ENCODE results near the gene FAT1. TPM values are rescaled to one million over a fixed set of nuclear protein-coding genes. Genes with fewer than 3 reads are reported as not detected.

The FAT1 gene
- total RNA-seq, 2 donors from 2014 or later = 65.9 to 69.5 TPM

- DNase-seq (no peak), ATAC-seq (no peak)
- 18 to 24% methylated on average over 3 of the region's 3 CpGs for WGBS, 2 donors
- Histone ChIP-seq H3K27me3 (no peaks in the 10 kb centered on the region), H3K36me3 (replicated peaks in 1 of 2; ENCODE audit: insufficient read depth in 1 of 2, low read depth in 2 of 2) (no peaks in the 10 kb centered on the region), H3K27ac (peak overlapping the region in 3 of 4 donors; percentile 51 to 77 (median 72)), H3K9me3 (no peaks in the 10 kb centered on the region), H3K4me1 (peaks cover 13% of the 10 kb centered on the region), H3K4me3 (no peak overlapping the region)
- no peak for TF ChIP-seq POLR2A (IDR thresholded peaks at IDR 0.05)
- TF ChIP-seq CTCF (IDR thresholded peaks at IDR 0.05) = no peak
- intact Hi-C loops (cut with DNase I) = no loop called here
Measured at GRCh38 chr4:186650401-186651180, 73.1 kb downstream of the FAT1 start.

DNA sequence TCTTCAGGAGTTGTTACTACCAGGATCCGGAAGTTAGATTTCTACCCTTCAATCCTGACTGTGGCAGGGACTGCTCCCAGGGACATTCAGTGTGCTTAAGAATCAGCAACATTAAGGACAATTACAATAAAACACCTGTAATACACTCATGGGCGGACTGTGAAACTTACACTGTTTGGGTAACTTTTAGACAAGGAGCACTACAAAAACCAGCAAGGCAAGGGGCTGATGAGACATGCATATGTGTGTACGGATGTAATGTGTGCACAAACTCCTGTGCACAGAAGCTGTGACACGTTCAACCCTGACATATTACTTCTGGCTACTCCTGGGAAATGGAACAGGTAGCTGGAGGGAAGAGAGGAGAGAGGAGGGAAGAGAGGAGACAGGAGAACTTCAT lies 75.8 kb downstream of the FAT1 start:
- Histone ChIP-seq H3K27me3 (no peaks in the 10 kb centered on the region), H3K4me1 (peaks cover 36% of the 10 kb centered on the region), H3K27ac (no peak overlapping the region), H3K9me3 (no peaks in the 10 kb centered on the region), H3K36me3 (replicated peaks in 1 of 2; ENCODE audit: insufficient read depth in 1 of 2, low read depth in 2 of 2) (no peaks in the 10 kb centered on the region), H3K4me3 (no peak overlapping the region)
- intact Hi-C loops (cut with DNase I) = no loop called here
- no peak for DNase-seq
- no peak for ATAC-seq
- 82 to 83% methylated on average over 4 of the region's 4 CpGs for WGBS, 2 donors
- TF ChIP-seq POLR2A (IDR thresholded peaks at IDR 0.05) (no peak), CTCF (IDR thresholded peaks at IDR 0.05) (no peak)

- Histone ChIP-seq H3K36me3 (replicated peaks in 1 of 2; ENCODE audit: insufficient read depth in 1 of 2, low read depth in 2 of 2) (no peaks in the 10 kb centered on the region), H3K4me1 (peaks cover 34% of the 10 kb centered on the region), H3K4me3 (no peak overlapping the region), H3K27me3 (no peaks in the 10 kb centered on the region), H3K27ac (peak overlapping the region; percentile 17 to 78 (median 54)), H3K9me3 (no peaks in the 10 kb centered on the region)
- WGBS, 2 donors = 44 to 45% methylated on average over 9 of the region's 9 CpGs
- intact Hi-C loops (cut with DNase I) = no loop called here
- ATAC-seq = peak; percentile 17
- TF ChIP-seq POLR2A (IDR thresholded peaks at IDR 0.05) (no peak), CTCF (IDR thresholded peaks at IDR 0.05) (no peak)
- peak in 1 of 4 donors; percentile 44 for DNase-seq
Measured at GRCh38 chr4:186644737-186645261, 78.9 kb downstream of the FAT1 start.

- ATAC-seq (no peak), DNase-seq (no peak)
- H3K27ac ChIP-seq = peak overlapping the region; percentile 17 to 78 (median 54)
- H3K9me3 ChIP-seq = no peaks in the 10 kb centered on the region
- no peak overlapping the region for H3K4me3 ChIP-seq
- no peaks in the 10 kb centered on the region for H3K36me3 ChIP-seq (replicated peaks in 1 of 2; ENCODE audit: insufficient read depth in 1 of 2, low read depth in 2 of 2)
- WGBS, 2 donors = 50 to 53% methylated on average over 2 of the region's 2 CpGs
- TF ChIP-seq CTCF (IDR thresholded peaks at IDR 0.05) = no peak
- no peak for TF ChIP-seq POLR2A (IDR thresholded peaks at IDR 0.05)
- peaks cover 33% of the 10 kb centered on the region for H3K4me1 ChIP-seq
- no peaks in the 10 kb centered on the region for H3K27me3 ChIP-seq
- intact Hi-C loops (cut with DNase I) = no loop called here
Measured at GRCh38 chr4:186644311-186644638, 79.4 kb downstream of the FAT1 start.

Measured in body of pancreas (tissue), 4 donors.